ENCODE data around the gene JPH4.

The JPH4 gene

GRCh38 chr14:23577710-23578392, 739 bp downstream of the JPH4 start:
- no peaks in the 10 kb centered on the region for H3K36me3 ChIP-seq (ENCODE audit: insufficient read depth, low read length)
- H3K4me3 ChIP-seq (ENCODE audit: low read depth, low read length) = no peak overlapping the region; the same call in 1 of the 2 replicates
- no peaks in the 10 kb centered on the region for H3K79me2 ChIP-seq (ENCODE audit: control insufficient read depth, insufficient read depth, low read length, unreplicated experiment)
- no peak overlapping the region for H3K27ac ChIP-seq (ENCODE audit: low read depth, low read length)
- H2AFZ ChIP-seq (ENCODE audit: low read length, unreplicated experiment) = no peak overlapping the region
- no peaks in the 10 kb centered on the region for H3K4me1 ChIP-seq (ENCODE audit: control insufficient read depth, insufficient read depth, low read length, unreplicated experiment)
- H3K27me3 ChIP-seq (ENCODE audit: insufficient read depth, low read length) = peaks cover 44% of the 10 kb centered on the region

DNA sequence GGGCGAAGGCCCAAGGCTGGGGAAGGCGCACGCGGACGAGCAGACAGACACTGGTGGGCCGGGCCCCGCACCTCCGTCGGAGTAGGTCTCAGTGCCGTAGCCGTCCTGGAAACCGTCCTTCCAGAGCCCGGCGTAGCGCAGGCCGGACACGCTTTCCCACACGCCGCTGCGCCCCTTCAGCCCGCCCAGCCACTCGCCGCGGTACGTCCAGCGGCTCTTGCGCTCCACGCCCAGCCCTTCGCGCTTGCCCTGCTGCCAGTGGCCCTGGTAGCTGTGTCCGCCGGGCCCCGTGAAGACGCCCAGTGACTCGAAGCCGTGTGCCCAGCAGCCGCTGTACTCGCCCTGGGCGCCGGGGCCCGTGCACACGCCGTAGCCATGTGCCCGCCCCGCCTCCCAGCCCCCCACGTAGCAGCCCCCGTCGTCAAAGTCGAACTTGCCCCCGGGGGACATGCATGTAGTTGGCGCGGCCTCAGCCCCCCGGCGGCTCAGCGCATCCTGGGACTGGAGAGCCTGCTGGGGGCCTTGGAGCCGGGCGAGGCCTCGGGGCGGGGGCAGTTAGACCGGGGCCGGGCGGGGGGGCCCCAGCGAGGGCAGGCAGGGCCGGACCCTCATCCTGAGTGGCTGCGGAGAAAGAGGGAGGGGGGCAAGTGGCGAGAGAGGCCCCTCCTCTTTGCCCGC, 1.4 kb downstream of the JPH4 start:
- H3K4me1 ChIP-seq (ENCODE audit: control insufficient read depth, insufficient read depth, low read length, unreplicated experiment) = no peaks in the 10 kb centered on the region
- no peak overlapping the region for H3K27ac ChIP-seq (ENCODE audit: low read depth, low read length)
- no peaks in the 10 kb centered on the region for H3K79me2 ChIP-seq (ENCODE audit: control insufficient read depth, insufficient read depth, low read length, unreplicated experiment)
- H3K4me3 ChIP-seq (ENCODE audit: low read depth, low read length) = peak overlapping the region; percentile 63; the same call in 1 of the 2 replicates
- no peaks in the 10 kb centered on the region for H3K36me3 ChIP-seq (ENCODE audit: insufficient read depth, low read length)
- H2AFZ ChIP-seq (ENCODE audit: low read length, unreplicated experiment) = no peak overlapping the region
- peaks cover 41% of the 10 kb centered on the region for H3K27me3 ChIP-seq (ENCODE audit: insufficient read depth, low read length)

GRCh38 chr14:23573384-23574015, 5.1 kb downstream of the JPH4 start:
- H3K79me2 ChIP-seq (ENCODE audit: control insufficient read depth, insufficient read depth, low read length, unreplicated experiment) = no peaks in the 10 kb centered on the region
- H3K4me1 ChIP-seq (ENCODE audit: control insufficient read depth, insufficient read depth, low read length, unreplicated experiment) = peaks cover 3% of the 10 kb centered on the region
- H2AFZ ChIP-seq (ENCODE audit: low read length, unreplicated experiment) = no peak overlapping the region
- H3K4me3 ChIP-seq (ENCODE audit: low read depth, low read length) = no peak overlapping the region
- H3K27me3 ChIP-seq (ENCODE audit: insufficient read depth, low read length) = peaks cover 23% of the 10 kb centered on the region
- H3K27ac ChIP-seq (ENCODE audit: low read depth, low read length) = no peak overlapping the region
- no peaks in the 10 kb centered on the region for H3K36me3 ChIP-seq (ENCODE audit: insufficient read depth, low read length)

DNA sequence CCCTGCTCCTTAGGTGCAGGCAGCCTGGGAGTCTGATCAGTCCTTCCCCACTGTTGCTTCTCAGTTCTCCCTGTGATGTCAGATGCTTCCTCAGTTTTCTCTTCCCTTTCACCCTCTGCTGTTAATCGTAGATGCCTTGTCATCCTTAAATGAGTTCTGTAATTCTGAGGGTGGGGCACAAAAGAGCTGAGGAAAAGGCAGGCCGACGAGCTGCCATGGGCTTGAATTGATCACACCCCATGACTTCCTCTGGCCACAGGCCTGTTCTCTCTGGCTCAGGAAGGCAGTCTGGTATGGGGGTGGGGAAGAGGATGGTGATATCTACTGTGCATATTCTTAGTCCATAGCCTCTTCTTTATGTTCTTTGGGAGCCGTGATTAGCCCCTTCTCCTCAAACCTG, 5.8 kb downstream of the JPH4 start:
- H2AFZ ChIP-seq (ENCODE audit: low read length, unreplicated experiment) = no peak overlapping the region
- H3K27ac ChIP-seq (ENCODE audit: low read depth, low read length) = no peak overlapping the region
- no peaks in the 10 kb centered on the region for H3K79me2 ChIP-seq (ENCODE audit: control insufficient read depth, insufficient read depth, low read length, unreplicated experiment)
- H3K4me3 ChIP-seq (ENCODE audit: low read depth, low read length) = no peak overlapping the region
- H3K4me1 ChIP-seq (ENCODE audit: control insufficient read depth, insufficient read depth, low read length, unreplicated experiment) = peaks cover 9% of the 10 kb centered on the region
- H3K36me3 ChIP-seq (ENCODE audit: insufficient read depth, low read length) = no peaks in the 10 kb centered on the region
- H3K27me3 ChIP-seq (ENCODE audit: insufficient read depth, low read length) = peaks cover 16% of the 10 kb centered on the region

GRCh38 chr14:23572524-23572828, 6.1 kb downstream of the JPH4 start:
- no peak overlapping the region for H3K27ac ChIP-seq (ENCODE audit: low read depth, low read length)
- H3K36me3 ChIP-seq (ENCODE audit: insufficient read depth, low read length) = no peaks in the 10 kb centered on the region
- H3K27me3 ChIP-seq (ENCODE audit: insufficient read depth, low read length) = peaks cover 13% of the 10 kb centered on the region
- H2AFZ ChIP-seq (ENCODE audit: low read length, unreplicated experiment) = no peak overlapping the region
- H3K79me2 ChIP-seq (ENCODE audit: control insufficient read depth, insufficient read depth, low read length, unreplicated experiment) = no peaks in the 10 kb centered on the region
- H3K4me3 ChIP-seq (ENCODE audit: low read depth, low read length) = no peak overlapping the region
- H3K4me1 ChIP-seq (ENCODE audit: control insufficient read depth, insufficient read depth, low read length, unreplicated experiment) = peaks cover 9% of the 10 kb centered on the region

- Histone ChIP-seq H3K4me1 (ENCODE audit: control insufficient read depth, insufficient read depth, low read length, unreplicated experiment) (peaks cover 9% of the 10 kb centered on the region), H3K4me3 (ENCODE audit: low read depth, low read length) (no peak overlapping the region), H3K79me2 (ENCODE audit: control insufficient read depth, insufficient read depth, low read length, unreplicated experiment) (no peaks in the 10 kb centered on the region), H3K27me3 (ENCODE audit: insufficient read depth, low read length) (peaks cover 7% of the 10 kb centered on the region), H2AFZ (ENCODE audit: low read length, unreplicated experiment) (no peak overlapping the region), H3K36me3 (ENCODE audit: insufficient read depth, low read length) (no peaks in the 10 kb centered on the region), H3K27ac (ENCODE audit: low read depth, low read length) (no peak overlapping the region)
Observed at GRCh38 chr14:23571701-23572523, 6.7 kb downstream of the JPH4 start.

- H3K27ac ChIP-seq (ENCODE audit: low read depth, low read length) = no peak overlapping the region
- no peaks in the 10 kb centered on the region for H3K79me2 ChIP-seq (ENCODE audit: control insufficient read depth, insufficient read depth, low read length, unreplicated experiment)
- peaks cover 9% of the 10 kb centered on the region for H3K4me1 ChIP-seq (ENCODE audit: control insufficient read depth, insufficient read depth, low read length, unreplicated experiment)
- no peaks in the 10 kb centered on the region; the same call in 1 of the 2 replicates for H3K27me3 ChIP-seq (ENCODE audit: insufficient read depth, low read length)
- no peak overlapping the region for H3K4me3 ChIP-seq (ENCODE audit: low read depth, low read length)
- H3K36me3 ChIP-seq (ENCODE audit: insufficient read depth, low read length) = no peaks in the 10 kb centered on the region
- H2AFZ ChIP-seq (ENCODE audit: low read length, unreplicated experiment) = no peak overlapping the region
Observed at GRCh38 chr14:23570806-23571483, 7.6 kb downstream of the JPH4 start.

GRCh38 chr14:23569443-23570151, 9.0 kb downstream of the JPH4 start:
- Histone ChIP-seq H3K4me1 (ENCODE audit: control insufficient read depth, insufficient read depth, low read length, unreplicated experiment) (peaks cover 9% of the 10 kb centered on the region), H3K27me3 (ENCODE audit: insufficient read depth, low read length) (no peaks in the 10 kb centered on the region), H3K36me3 (ENCODE audit: insufficient read depth, low read length) (no peaks in the 10 kb centered on the region), H2AFZ (ENCODE audit: low read length, unreplicated experiment) (no peak overlapping the region), H3K27ac (ENCODE audit: low read depth, low read length) (no peak overlapping the region), H3K79me2 (ENCODE audit: control insufficient read depth, insufficient read depth, low read length, unreplicated experiment) (no peaks in the 10 kb centered on the region), H3K4me3 (ENCODE audit: low read depth, low read length) (no peak overlapping the region)

GRCh38 chr14:23568600-23569331, 9.8 kb downstream of the JPH4 start:
- no peaks in the 10 kb centered on the region for H3K36me3 ChIP-seq (ENCODE audit: insufficient read depth, low read length)
- H3K27me3 ChIP-seq (ENCODE audit: insufficient read depth, low read length) = no peaks in the 10 kb centered on the region
- H3K27ac ChIP-seq (ENCODE audit: low read depth, low read length) = no peak overlapping the region
- peaks cover 9% of the 10 kb centered on the region for H3K4me1 ChIP-seq (ENCODE audit: control insufficient read depth, insufficient read depth, low read length, unreplicated experiment)
- H2AFZ ChIP-seq (ENCODE audit: low read length, unreplicated experiment) = no peak overlapping the region
- H3K4me3 ChIP-seq (ENCODE audit: low read depth, low read length) = peak overlapping the region; percentile 85; the same call in 1 of the 2 replicates
- no peaks in the 10 kb centered on the region for H3K79me2 ChIP-seq (ENCODE audit: control insufficient read depth, insufficient read depth, low read length, unreplicated experiment)

Data from ACC112 (cell line).